SIG-M5 (cell line): ENCODE measurements around the gene NXT1.
A peak's percentile ranks its signal among the peaks of the same experiment; 100 is the strongest.
"Not testable (repeated sequence)": the region's sequence is repeated elsewhere in the genome, so short reads cannot be mapped to it uniquely, and the experiment has no call there.

Experiments used
- DNase-seq: peaks from one replicate; lab custom pipeline; 2025; lab: John Stamatoyannopoulos, UW

NXT1 gene

GRCh38 chr20:23331450-23332350 is 18.9 kb upstream of the NXT1 start:
- no peak for DNase-seq

GRCh38 chr20:23332467-23332866 is 18.1 kb upstream of the NXT1 start:
- DNase-seq, result no peak

DNA sequence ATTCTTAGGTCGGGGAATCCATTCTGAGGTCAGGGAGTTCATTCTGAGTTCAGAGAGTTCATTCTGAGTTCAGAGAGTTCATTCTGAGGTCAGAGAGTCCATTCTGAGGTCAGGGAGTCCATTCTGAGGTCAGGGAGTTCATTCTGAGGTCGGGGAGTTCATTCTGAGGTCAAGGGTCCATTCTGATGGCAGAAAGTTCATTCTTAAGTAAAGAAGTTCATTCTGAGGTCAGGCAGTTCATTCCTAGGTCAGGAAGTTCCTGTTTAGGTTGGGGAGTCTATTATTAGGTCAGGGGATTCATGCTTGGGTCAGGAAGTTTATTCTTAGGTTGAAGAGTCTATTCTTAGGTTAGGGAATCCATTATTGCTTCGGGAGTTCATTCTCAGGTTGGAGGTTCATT is 16.5 kb upstream of the NXT1 start:
- no peak for DNase-seq

GRCh38 chr20:23335521-23335920 is 15.1 kb upstream of the NXT1 start:
- DNase-seq, result no peak

GRCh38 chr20:23336476-23336875 is 14.1 kb upstream of the NXT1 start:
- DNase-seq, result no peak

DNA sequence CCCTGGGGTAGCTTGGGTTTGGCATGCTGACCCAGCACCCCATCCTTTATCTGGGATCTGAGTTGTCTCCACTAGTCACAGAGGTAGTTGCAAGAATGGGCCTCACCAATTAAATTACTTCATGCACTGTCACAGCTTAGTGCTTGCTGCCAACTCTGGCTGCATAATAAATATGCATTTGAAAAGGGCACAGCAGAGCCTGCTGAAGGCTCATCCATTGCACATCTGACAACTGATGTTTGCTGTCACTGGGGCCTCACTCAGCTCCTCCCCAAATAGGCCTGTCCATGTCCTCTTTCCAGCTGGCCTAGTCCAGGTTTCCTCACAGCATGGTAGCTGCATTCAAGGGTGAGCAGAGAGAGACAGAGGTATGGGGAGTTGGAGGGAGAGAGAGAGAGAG is 13.3 kb upstream of the NXT1 start:
- no peak for DNase-seq

- DNase-seq, result no peak
Observed at GRCh38 chr20:23339986-23340385, 10.6 kb upstream of the NXT1 start.

DNA sequence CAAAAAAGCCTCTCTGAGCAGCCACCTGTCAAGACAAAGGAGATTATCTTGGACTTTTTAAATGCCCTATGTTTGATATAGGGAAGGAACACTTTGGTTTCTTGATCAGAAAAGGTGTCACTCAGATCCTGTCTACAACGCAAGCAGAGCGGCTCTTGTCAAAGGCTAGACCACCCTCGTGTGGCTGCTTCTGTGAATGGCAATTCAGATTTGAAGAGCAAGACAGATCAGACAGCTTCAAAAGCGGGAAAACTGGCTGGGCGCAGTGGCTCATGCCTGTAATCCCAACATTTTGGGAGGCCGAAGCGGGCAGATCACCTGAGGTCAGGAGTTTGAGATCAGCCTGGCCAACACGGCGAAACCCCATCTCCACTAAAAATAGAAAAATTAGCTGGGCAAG is 10.1 kb upstream of the NXT1 start:
- no peak for DNase-seq

GRCh38 chr20:23341073-23341472 is 9.5 kb upstream of the NXT1 start:
- DNase-seq, result no peak

DNA sequence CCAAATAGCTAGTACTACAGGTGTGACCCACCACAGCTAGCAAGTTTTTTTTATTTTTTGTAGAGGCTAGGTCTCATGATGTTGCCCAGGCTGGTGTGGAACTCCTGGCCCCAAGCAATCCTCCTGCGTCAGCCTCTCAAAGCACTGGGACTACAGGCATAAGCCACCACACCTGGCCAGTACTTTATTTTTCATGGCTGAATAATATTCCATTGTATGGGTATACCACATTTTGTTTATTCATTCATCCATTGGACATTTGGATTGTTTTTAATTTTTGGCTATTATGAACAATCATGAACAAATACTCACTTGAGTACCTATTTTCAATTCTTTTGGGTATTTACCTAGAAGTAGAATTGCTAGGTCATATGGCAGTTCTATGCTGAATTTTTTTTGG is 7.0 kb upstream of the NXT1 start:
- DNase-seq, result no peak

DNA sequence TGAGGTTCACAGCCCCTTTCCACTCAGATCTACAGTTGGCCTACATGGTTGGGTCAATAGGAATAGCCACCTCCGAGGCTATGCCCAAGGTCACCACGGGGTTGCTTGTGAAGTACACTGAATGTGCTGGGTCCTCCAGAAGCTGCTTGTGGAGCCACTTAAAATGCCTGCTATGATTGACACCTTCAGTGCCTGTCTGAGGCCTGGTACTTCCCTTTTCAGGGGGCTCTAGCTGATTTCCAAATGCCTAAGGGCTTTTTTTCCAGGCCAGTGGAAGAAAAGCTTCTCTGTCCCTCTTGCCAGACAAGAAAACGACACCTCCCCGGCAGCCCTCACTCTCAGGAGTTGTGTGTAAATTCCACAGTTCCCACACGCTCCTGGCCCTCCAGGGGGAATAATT is 6.3 kb upstream of the NXT1 start:
- no peak for DNase-seq

DNA sequence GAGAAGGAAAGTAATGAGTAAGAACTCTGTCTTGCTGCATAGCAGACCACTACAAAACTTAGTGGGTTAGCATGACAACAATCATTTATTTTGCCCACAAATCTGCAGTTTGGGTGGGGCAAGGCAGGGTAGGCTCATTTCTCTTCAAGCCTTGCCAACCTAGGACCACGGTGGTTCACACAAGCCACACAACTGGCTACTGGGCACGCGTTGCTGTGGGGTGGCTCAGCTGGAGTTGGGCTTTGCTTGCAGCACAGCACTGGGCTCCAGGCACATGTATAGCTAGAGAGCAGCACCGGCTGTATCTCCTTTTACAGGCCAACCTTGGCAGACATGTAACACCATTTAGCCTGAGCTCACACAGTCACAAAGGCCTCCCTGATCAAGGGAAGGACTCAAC is 4.6 kb upstream of the NXT1 start:
- no peak for DNase-seq

- DNase-seq, result no peak
Observed at GRCh38 chr20:23347791-23348190, 2.8 kb upstream of the NXT1 start.

DNA sequence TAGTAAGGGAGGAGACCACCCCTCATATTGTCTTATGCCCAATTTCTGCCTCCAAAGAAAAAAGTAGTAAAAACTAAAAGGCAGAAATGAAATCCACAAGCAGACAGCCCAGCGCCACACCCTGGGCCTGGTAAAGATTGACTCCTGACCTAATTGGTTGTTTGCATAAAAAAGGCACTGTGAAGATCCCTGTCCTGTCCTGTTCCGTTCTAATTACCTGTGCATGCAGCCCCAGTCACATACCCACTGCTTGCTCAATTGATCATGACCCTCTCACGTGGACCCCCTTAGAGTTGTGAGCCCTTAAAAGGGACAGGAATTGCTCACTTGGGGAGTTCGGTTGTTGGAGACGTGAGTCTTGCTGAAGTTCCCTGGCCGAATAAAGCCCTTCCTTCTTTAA is 2.1 kb upstream of the NXT1 start:
- not testable (repeated sequence) for DNase-seq

DNA sequence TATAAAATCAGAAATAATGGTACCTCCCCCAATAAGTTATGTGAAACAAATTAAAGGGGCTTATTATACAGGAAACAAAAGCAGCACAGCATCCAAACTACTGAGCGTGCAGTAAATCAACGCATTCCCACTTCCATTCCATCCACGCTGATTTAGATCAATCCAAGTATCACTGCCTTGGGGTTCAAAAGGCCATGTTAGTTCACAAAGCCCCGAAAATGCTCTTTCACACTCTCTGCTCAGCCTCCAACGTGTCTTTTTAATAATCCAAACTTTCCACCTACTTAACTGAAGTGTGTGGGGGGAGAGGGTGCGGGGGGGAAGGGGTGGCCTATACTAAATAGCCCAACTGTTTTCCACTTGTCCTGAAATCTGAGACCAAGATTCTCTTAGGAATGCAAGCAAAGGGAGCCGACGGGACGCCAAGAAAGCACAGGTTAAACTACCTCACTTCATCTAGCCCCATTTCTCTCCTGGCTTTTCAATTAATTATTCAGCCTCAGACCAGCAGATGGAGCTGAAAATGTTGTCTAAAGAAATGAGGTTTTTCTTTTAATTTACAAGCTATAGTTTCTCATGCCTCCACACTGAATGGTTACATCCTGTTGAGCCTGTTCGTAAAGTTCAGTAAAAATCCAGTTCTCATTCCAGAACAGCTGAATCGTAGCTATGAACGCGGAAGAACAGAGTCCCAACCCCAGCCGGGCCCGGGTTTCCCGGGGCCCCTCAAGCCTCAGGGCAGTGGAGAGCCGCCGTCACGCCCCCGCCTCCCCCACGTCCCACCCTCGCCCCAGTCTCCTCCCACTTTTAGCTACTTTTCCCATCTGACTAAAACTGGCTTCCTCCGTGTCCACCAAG is 1.0 kb upstream of the NXT1 start:
- peak; percentile 38 for DNase-seq

- no peak for DNase-seq
Observed at GRCh38 chr20:23350904-23351838, 580 bp downstream of the NXT1 start.

- no peak for DNase-seq
Observed at GRCh38 chr20:23356203-23356602, 5.6 kb downstream of the NXT1 start.

- peak; percentile 94 for DNase-seq
Observed at GRCh38 chr20:23357767-23358562, 7.4 kb downstream of the NXT1 start.

GRCh38 chr20:23358563-23358906 is 7.9 kb downstream of the NXT1 start:
- DNase-seq, result no peak

DNA sequence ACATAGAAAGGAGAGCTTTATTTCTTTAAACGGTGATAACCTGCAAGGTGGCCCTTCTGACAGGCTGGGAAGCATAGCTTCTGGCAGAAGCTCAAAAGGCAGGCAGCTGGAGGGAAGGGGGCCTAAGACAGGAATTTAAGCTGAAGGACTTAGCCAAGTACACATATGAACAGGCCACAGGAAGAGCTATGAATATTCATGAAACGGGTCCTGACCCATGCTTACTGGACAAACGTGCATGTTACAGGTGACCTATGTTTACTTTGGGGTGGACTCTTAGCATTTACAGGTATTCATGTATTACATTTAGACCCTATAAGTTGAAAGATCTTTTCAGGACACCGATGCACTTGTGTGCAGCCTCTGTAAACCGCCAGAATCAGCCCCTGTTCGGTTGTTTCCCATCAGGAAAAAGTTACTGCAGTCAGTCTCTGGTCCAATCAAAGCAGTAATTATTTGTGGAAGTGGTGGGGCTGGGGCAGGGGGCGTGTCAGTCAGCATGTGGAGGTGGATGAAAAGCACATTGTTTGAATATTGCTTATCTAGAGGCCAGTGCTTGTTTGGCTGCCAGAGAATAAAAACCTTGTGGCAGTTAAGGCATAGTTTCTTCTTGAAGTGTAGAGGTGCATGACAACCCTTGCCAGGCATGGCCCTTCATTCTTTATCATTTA is 8.5 kb downstream of the NXT1 start:
- DNase-seq, result no peak

DNA sequence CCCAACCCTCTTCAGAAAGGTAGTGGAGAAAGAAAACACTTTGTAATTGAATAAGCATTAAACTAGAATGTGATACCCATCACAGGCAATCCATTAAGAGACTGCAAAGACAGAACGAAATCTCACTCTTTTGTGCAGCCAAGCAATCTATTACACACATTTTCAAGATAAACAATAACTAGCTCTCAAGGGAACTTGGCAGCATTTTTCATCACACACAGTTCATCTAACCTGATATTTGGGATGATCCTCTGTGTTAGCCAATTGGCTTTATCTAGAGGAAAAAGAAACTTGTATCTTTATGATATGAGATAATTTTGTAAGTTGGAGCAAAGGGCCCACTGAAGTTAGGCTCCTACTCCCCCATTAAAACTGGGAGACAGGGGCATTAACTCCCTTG is 9.9 kb downstream of the NXT1 start:
- DNase-seq, result no peak
